ENCODE data around the gene PCNX2. TPM values are rescaled to one million over a fixed set of nuclear protein-coding genes. Genes with fewer than 3 reads are reported as not detected.

PCNX2 gene
- total and polyA plus RNA-seq, 2 of the 8 experiments (the other 6 are each of a cell fraction or from before 2014, with no cell fraction given) = 46.1 to 57.6 TPM

DNA sequence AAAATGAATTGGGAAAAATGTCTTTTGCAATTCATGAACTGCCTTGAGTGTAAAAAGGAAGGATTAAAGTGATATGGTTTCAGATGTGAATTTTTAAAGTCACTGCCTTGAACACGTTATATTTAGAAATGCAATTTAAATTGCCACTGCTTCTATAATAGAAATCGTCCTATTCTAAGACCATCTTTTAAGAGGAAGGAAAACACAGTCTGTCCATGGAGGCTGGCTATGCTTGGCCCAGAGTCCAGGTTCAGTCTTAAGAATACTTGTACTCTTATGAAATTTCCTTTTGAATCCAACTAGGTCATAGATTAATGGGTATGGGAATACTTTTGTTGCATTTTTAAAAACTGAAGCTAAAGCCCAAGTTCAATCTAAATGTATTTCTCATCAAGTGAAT lies 86.0 kb downstream of the PCNX2 start (continued):
- TF ChIP-seq JUND (IDR thresholded peaks at IDR 0.05; ENCODE audit: low read length) (no peak), KDM5A (IDR thresholded peaks at IDR 0.05; ENCODE audit: low read length) (no peak), TCF12 (IDR thresholded peaks at IDR 0.05; ENCODE audit: low read depth, low read length) (no peak), EGR1 (IDR thresholded peaks at IDR 0.05; ENCODE audit: borderline replicate concordance, low read depth, low read length) (no peak), CTBP2 (IDR thresholded peaks at IDR 0.05; ENCODE audit: borderline replicate concordance, insufficient read depth, insufficient read length, low read length) (no peak), EP300 (IDR thresholded peaks at IDR 0.05; ENCODE audit: borderline replicate concordance in 1 of 2, low read depth in 2 of 2, low read length in 2 of 2) (no peak), TAF1 (IDR thresholded peaks at IDR 0.05; ENCODE audit: low read depth, low read length) (no peak)
